ENCODE results near the gene CERS6. TPM values are rescaled to one million over a fixed set of nuclear protein-coding genes. Genes with fewer than 3 reads are reported as not detected.

The CERS6 gene
- total and polyA plus RNA-seq, 2 experiments from 2014 or later, result 7.4 to 35.0 TPM

GRCh38 chr2:168466834-168467565 is 10.9 kb downstream of the CERS6 start:
- Histone ChIP-seq H3K4me1 (ENCODE audit: insufficient read depth) (peaks cover 63% of the 10 kb centered on the region), H3F3A (replicated peaks; ENCODE audit: low read depth) (no peaks in the 10 kb centered on the region), H4K20me1 (replicated peaks; ENCODE audit: insufficient read depth) (peaks cover 32% of the 10 kb centered on the region; the same call in 1 of the 2 replicates), H3K27me3 (ENCODE audit: insufficient read depth) (no peaks in the 10 kb centered on the region), H3K9me2 (ENCODE audit: insufficient read depth) (no peaks in the 10 kb centered on the region), H2AFZ (no peak overlapping the region), H3K36me3 (ENCODE audit: insufficient read depth) (no peaks in the 10 kb centered on the region), H3K79me2 (replicated peaks; ENCODE audit: insufficient read depth) (peaks cover 83% of the 10 kb centered on the region), H3K4me3 (no peak overlapping the region), H3K4me2 (peak overlapping the region; percentile 9), H3K27ac (ENCODE audit: low read depth) (no peak overlapping the region)
- ATAC-seq (no peak), DNase-seq (ENCODE audit: low spot score) (no peak)
- Mint-ChIP-seq H3K36me3 (ENCODE audit: low read depth) (no peaks in the 10 kb centered on the region), H3K9me3 (no peaks in the 10 kb centered on the region), H3K27ac (no peak overlapping the region), H3K4me3 (0 out of 3 replicates have a peak overlapping the region, but pooled peaks have one; percentile 16), H3K27me3 (ENCODE audit: insufficient read depth, low read depth, poor library complexity) (no peaks in the 10 kb centered on the region), H3K4me1 (peaks cover 71% of the 10 kb centered on the region)
- TF ChIP-seq ZNF114 (CRISPR knock-in tag; IDR thresholded peaks at IDR 0.05), result no peak
- no peak for TF ChIP-seq CTCF (conservative IDR thresholded peaks at IDR 0.05; ENCODE audit: low read depth in 2 of 2)
- no peak for TF ChIP-seq JUNB (IDR thresholded peaks at IDR 0.05; ENCODE audit: unreplicated experiment)
- TF ChIP-seq REST (IDR thresholded peaks at IDR 0.05; ENCODE audit: unreplicated experiment), result no peak
- no peak for TF ChIP-seq EZH2 (IDR thresholded peaks at IDR 0.05; ENCODE audit: low read depth, unreplicated experiment)
- TF ChIP-seq CREB1 (CRISPR knock-in tag; IDR thresholded peaks at IDR 0.05; ENCODE audit: low read depth), result no peak
- no peak for TF ChIP-seq ETS1 (IDR thresholded peaks at IDR 0.05)
- no peak for TF ChIP-seq POLR2AphosphoS5 (IDR thresholded peaks at IDR 0.05; ENCODE audit: low read depth)
- TF ChIP-seq ZNF331 (CRISPR knock-in tag; IDR thresholded peaks at IDR 0.05; ENCODE audit: low read depth), result no peak
- TF ChIP-seq NANOG (IDR thresholded peaks at IDR 0.05; ENCODE audit: borderline replicate concordance), result no peak
- no peak for TF ChIP-seq ZNF462 (CRISPR knock-in tag; IDR thresholded peaks at IDR 0.05)
